ENCODE data around the gene ANO6. TPM values are rescaled to one million over a fixed set of nuclear protein-coding genes. Genes with fewer than 3 reads are reported as not detected.

ANO6 gene
- total RNA-seq, 2 experiments from 2014 or later = 13.1 to 13.6 TPM

DNA sequence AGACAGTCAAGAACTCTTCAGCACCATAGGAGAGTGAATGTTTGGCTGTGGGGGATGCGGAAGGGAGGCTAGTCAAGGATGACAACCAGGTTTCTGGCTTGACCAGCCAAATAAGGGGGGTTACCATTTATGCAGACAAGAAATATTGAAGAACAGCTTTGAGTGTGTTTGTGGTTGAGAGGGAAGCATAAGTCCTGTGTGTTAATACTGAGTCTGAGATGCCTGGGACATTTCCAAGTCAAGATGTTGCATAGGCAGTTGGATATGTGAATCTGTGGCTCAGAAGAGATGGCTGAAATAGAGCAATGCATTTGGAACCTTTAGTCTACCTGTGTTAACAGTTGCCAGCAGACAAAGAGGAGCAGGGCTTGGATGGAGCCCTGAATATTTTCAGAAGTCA is 66.1 kb downstream of the ANO6 start:
- Mint-ChIP-seq H3K27ac (no peak overlapping the region), H3K36me3 (ENCODE audit: low read depth) (peaks cover 16% of the 10 kb centered on the region), H3K4me3 (no peak overlapping the region), H3K27me3 (no peaks in the 10 kb centered on the region), H3K9me3 (no peaks in the 10 kb centered on the region), H3K4me1 (ENCODE audit: low read depth) (no peaks in the 10 kb centered on the region)
- TF ChIP-seq, protein P1, sequence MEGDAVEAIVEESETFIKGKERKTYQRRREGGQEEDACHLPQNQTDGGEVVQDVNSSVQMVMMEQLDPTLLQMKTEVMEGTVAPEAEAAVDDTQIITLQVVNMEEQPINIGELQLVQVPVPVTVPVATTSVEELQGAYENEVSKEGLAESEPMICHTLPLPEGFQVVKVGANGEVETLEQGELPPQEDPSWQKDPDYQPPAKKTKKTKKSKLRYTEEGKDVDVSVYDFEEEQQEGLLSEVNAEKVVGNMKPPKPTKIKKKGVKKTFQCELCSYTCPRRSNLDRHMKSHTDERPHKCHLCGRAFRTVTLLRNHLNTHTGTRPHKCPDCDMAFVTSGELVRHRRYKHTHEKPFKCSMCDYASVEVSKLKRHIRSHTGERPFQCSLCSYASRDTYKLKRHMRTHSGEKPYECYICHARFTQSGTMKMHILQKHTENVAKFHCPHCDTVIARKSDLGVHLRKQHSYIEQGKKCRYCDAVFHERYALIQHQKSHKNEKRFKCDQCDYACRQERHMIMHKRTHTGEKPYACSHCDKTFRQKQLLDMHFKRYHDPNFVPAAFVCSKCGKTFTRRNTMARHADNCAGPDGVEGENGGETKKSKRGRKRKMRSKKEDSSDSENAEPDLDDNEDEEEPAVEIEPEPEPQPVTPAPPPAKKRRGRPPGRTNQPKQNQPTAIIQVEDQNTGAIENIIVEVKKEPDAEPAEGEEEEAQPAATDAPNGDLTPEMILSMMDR (IDR thresholded peaks at IDR 0.05) = no peak
- DNase-seq (no peak), ATAC-seq (no peak)
- ChIA-PET CTCF (no interaction called here), POLR2A (no interaction called here)
- intact Hi-C loops (cut with micrococcal nuclease) = no loop called here

DNA sequence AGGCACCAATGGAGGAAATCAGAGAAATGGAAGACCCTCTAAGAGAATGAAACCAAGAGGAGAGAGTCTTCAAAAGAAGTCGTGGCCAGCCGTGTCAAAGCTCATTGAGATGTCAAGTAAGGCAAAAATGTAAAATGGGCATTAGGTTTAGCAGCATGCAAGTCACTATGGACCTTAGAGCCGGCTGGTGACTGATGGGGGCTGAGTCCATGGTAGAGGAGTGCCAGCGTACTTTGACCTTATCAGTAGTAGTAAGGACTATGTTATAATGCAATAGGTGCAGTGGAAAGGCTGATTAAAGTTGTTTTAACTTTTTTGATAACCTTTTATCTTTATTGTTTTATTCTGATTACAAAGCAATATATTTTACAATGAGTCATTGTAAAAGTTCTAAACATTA is 66.5 kb downstream of the ANO6 start:
- CTCF ChIA-PET = no interaction called here

DNA sequence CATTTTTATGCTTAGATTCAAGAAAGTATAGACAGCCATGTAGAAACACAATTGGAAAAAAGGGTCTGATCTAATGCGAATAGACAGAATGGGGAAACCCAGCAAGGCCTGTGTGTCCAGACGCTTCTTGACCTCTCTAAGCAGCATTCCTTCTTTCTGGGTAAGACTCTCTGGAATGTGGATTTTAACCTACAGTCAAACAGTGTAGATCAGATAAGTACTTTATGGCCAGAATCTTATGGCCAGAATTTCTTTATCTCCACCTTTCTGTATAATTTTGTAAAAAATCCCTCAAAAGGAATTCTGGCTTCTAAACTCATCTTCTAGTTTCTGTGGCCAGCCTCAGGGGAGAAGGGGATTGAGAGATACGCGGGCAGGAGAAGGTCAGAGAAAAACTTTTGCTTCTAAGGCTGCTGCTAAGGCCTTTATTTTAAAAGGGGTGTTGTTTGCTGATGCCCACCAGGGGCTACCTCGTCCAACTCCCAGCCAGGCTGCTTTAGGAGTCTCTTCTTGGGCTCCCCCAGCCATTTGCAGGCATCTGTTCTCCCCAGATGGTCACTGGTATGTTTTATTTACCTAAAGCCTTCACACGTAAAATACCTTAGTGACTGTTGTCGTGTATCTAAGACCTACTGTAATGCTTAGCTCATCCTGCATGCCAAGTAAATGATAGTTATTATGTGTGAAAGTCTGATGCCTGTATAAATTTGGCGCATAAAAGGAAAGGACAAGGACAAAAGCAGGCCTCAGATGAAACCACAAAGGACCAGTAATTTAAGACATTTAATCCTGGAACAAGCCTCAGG is 68.4 kb downstream of the ANO6 start:
- ATAC-seq (no peak), DNase-seq (no peak)
- intact Hi-C loops (cut with micrococcal nuclease) = no loop called here
- Mint-ChIP-seq H3K27me3 (no peaks in the 10 kb centered on the region), H3K4me1 (ENCODE audit: low read depth) (no peaks in the 10 kb centered on the region), H3K27ac (no peak overlapping the region), H3K9me3 (no peaks in the 10 kb centered on the region), H3K4me3 (no peak overlapping the region), H3K36me3 (ENCODE audit: low read depth) (peaks cover 16% of the 10 kb centered on the region)
- ChIA-PET CTCF (no interaction called here), POLR2A (no interaction called here)
- TF ChIP-seq, protein P1 (IDR thresholded peaks at IDR 0.05) = no peak

More for the DNA sequence above, 66.5 kb downstream of the ANO6 start:
- no peak overlapping the region for H3K4me3 Mint-ChIP-seq
- no peaks in the 10 kb centered on the region for H3K27me3 Mint-ChIP-seq
- TF ChIP-seq, protein P1 (IDR thresholded peaks at IDR 0.05) = no peak
- POLR2A ChIA-PET = no interaction called here
- no peak for ATAC-seq
- H3K27ac Mint-ChIP-seq = no peak overlapping the region
- no peak for DNase-seq
- no peaks in the 10 kb centered on the region for H3K4me1 Mint-ChIP-seq (ENCODE audit: low read depth)
- intact Hi-C loops (cut with micrococcal nuclease) = no loop called here
- no peaks in the 10 kb centered on the region for H3K9me3 Mint-ChIP-seq
- peaks cover 16% of the 10 kb centered on the region for H3K36me3 Mint-ChIP-seq (ENCODE audit: low read depth)

GRCh38 chr12:45285717-45286116 is 69.8 kb downstream of the ANO6 start:
- H3K9me3 Mint-ChIP-seq = no peaks in the 10 kb centered on the region
- TF ChIP-seq, protein P1 (IDR thresholded peaks at IDR 0.05) = no peak
- peaks cover 11% of the 10 kb centered on the region for H3K36me3 Mint-ChIP-seq (ENCODE audit: low read depth)
- intact Hi-C loops (cut with micrococcal nuclease) = no loop called here
- ATAC-seq = no peak
- H3K27me3 Mint-ChIP-seq = no peaks in the 10 kb centered on the region
- ChIA-PET POLR2A (no interaction called here), CTCF (no interaction called here)
- H3K4me3 Mint-ChIP-seq = no peak overlapping the region
- DNase-seq = no peak
- no peaks in the 10 kb centered on the region for H3K4me1 Mint-ChIP-seq (ENCODE audit: low read depth)
- H3K27ac Mint-ChIP-seq = no peak overlapping the region

GRCh38 chr12:45286621-45287020 is 70.7 kb downstream of the ANO6 start:
- no peaks in the 10 kb centered on the region for H3K27me3 Mint-ChIP-seq
- no peaks in the 10 kb centered on the region for H3K9me3 Mint-ChIP-seq
- ChIA-PET CTCF (no interaction called here), POLR2A (no interaction called here)
- H3K4me3 Mint-ChIP-seq = no peak overlapping the region
- H3K27ac Mint-ChIP-seq = no peak overlapping the region
- ATAC-seq (no peak), DNase-seq (no peak)
- no peaks in the 10 kb centered on the region for H3K4me1 Mint-ChIP-seq (ENCODE audit: low read depth)
- H3K36me3 Mint-ChIP-seq (ENCODE audit: low read depth) = peaks cover 6% of the 10 kb centered on the region
- TF ChIP-seq, protein P1 (IDR thresholded peaks at IDR 0.05) = no peak
- intact Hi-C loops (cut with micrococcal nuclease) = no loop called here
